ENCODE data around the gene EXOSC9.

- TF ChIP-seq POLR2AphosphoS5 (IDR thresholded peaks at IDR 0.05; ENCODE audit: borderline replicate concordance, low read depth, low read length) (no peak), EZH2 (IDR thresholded peaks at IDR 0.05) (no peak)
Measured at GRCh38 chr4:121773883-121774282, 27.2 kb upstream of the EXOSC9 start.
